SK-MEL-5 (cell line): ENCODE data around the gene MAPRE2. TPM values are rescaled to one million over a fixed set of nuclear protein-coding genes. Genes with fewer than 3 reads are reported as not detected.

ENCODE experiments used
- DNase-seq: peaks from one replicate; pipeline ENCODE4 v3.0.0-alpha.2; 2016; ENCODE audit warnings: low read depth, low spot score
- in situ Hi-C: cut with HindIII; loops from 2 replicates; pipeline ENCODE4 v1.10.0; 2016; ENCODE audit warnings: low sequenced_read_pairs, high pct_unique_total_duplicates, low pct_unique_long_range_greater_than_20kb
- total RNA-seq: library from RNA; depleted of rRNA; stranded (reverse); fragments of >200 nt; shearing (Covaris generic); gene quantifications from 2 replicates; pipeline ENCODE4 v1.2.3, GENCODE V29; 2014

MAPRE2 gene
- total RNA-seq, 1 experiment from 2014 or later: 20.0 TPM

- in situ Hi-C loops: no loop called here
- DNase-seq: no peak
Observed at GRCh38 chr18:35051641-35052377, 10.6 kb downstream of the MAPRE2 start.

- in situ Hi-C loops: no loop called here
- DNase-seq: no peak
Observed at GRCh38 chr18:35054401-35054800, 13.2 kb downstream of the MAPRE2 start.

- in situ Hi-C loops: no loop called here
- no peak for DNase-seq
Observed at GRCh38 chr18:35055105-35055504, 13.9 kb downstream of the MAPRE2 start.

- in situ Hi-C loops: no loop called here
- no peak for DNase-seq
Observed at GRCh38 chr18:35055726-35056125, 14.5 kb downstream of the MAPRE2 start.

GRCh38 chr18:35059280-35059927, 18.2 kb downstream of the MAPRE2 start:
- in situ Hi-C loops: no loop called here
- no peak for DNase-seq

GRCh38 chr18:35060122-35060815, 19.1 kb downstream of the MAPRE2 start:
- in situ Hi-C loops: no loop called here
- no peak for DNase-seq

- DNase-seq: no peak
- in situ Hi-C loops: no loop called here
Observed at GRCh38 chr18:35061336-35061735, 20.1 kb downstream of the MAPRE2 start.

GRCh38 chr18:35061804-35062203, 20.6 kb downstream of the MAPRE2 start:
- no peak for DNase-seq
- in situ Hi-C loops: no loop called here

- DNase-seq: no peak
- in situ Hi-C loops: no loop called here
Observed at GRCh38 chr18:35062408-35062807, 21.2 kb downstream of the MAPRE2 start.

GRCh38 chr18:35063875-35064690, 22.9 kb downstream of the MAPRE2 start:
- in situ Hi-C loops: no loop called here
- DNase-seq: no peak

GRCh38 chr18:35067454-35067853, 26.2 kb downstream of the MAPRE2 start:
- DNase-seq: no peak
- in situ Hi-C loops: no loop called here

- in situ Hi-C loops: no loop called here
- peak; percentile 70 for DNase-seq
Observed at GRCh38 chr18:35071819-35072247, 30.6 kb downstream of the MAPRE2 start.

- in situ Hi-C loops: no loop called here
- DNase-seq: no peak
Observed at GRCh38 chr18:35072616-35073015, 31.4 kb downstream of the MAPRE2 start.

- in situ Hi-C loops: no loop called here
- no peak for DNase-seq
Observed at GRCh38 chr18:35073186-35074105, 32.2 kb downstream of the MAPRE2 start.

- DNase-seq: no peak
- in situ Hi-C loops: no loop called here
Observed at GRCh38 chr18:35074581-35074980, 33.4 kb downstream of the MAPRE2 start.

GRCh38 chr18:35075132-35075531, 33.9 kb downstream of the MAPRE2 start:
- in situ Hi-C loops: no loop called here

More at GRCh38 chr18:35075132-35075531, 33.9 kb downstream of the MAPRE2 start:
- no peak for DNase-seq
